HG02610 (cell line): ENCODE results near the gene REEP5.
"Not testable (repeated sequence)": the region's sequence is repeated elsewhere in the genome, so short reads cannot be mapped to it uniquely, and the experiment has no call there.

ENCODE experiments used
- ATAC-seq: cut with Tn5 transposase; IDR thresholded peaks from one replicate; pipeline ENCODE4 v1.9.1; 2021; ENCODE audit warnings: mild to moderate bottlenecking, moderate library complexity; ENCODE audit not compliant: unreplicated experiment

The REEP5 gene

GRCh38 chr5:112933651-112934365 is 11.8 kb upstream of the REEP5 start:
- ATAC-seq, result no peak

GRCh38 chr5:112933105-112933504 is 11.1 kb upstream of the REEP5 start:
- no peak for ATAC-seq

- ATAC-seq, result no peak
Measured at GRCh38 chr5:112931473-112931872, 9.4 kb upstream of the REEP5 start.

GRCh38 chr5:112930082-112930344 is 8.0 kb upstream of the REEP5 start:
- ATAC-seq, result peak; percentile 41

GRCh38 chr5:112929336-112930081 is 7.5 kb upstream of the REEP5 start:
- peak; percentile 66 for ATAC-seq

GRCh38 chr5:112923988-112924387 is 2.0 kb upstream of the REEP5 start:
- ATAC-seq, result no peak

- ATAC-seq, result peak; percentile 41
Measured at GRCh38 chr5:112923148-112923917, 1.3 kb upstream of the REEP5 start.

GRCh38 chr5:112921026-112921832 is 798 bp downstream of the REEP5 start:
- peak; percentile 33 for ATAC-seq

GRCh38 chr5:112919972-112920371 is 2.1 kb downstream of the REEP5 start:
- ATAC-seq, result no peak

GRCh38 chr5:112918679-112919078 is 3.3 kb downstream of the REEP5 start:
- ATAC-seq, result no peak

GRCh38 chr5:112918136-112918535 is 3.9 kb downstream of the REEP5 start:
- no peak for ATAC-seq

GRCh38 chr5:112917453-112917995 is 4.5 kb downstream of the REEP5 start:
- no peak for ATAC-seq

- no peak for ATAC-seq
Measured at GRCh38 chr5:112915831-112916230, 6.2 kb downstream of the REEP5 start.

GRCh38 chr5:112914584-112914983 is 7.4 kb downstream of the REEP5 start:
- no peak for ATAC-seq

- no peak for ATAC-seq
Measured at GRCh38 chr5:112910529-112910928, 11.5 kb downstream of the REEP5 start.

GRCh38 chr5:112908854-112909253 is 13.2 kb downstream of the REEP5 start:
- ATAC-seq, result no peak

GRCh38 chr5:112907166-112907631 is 14.8 kb downstream of the REEP5 start:
- ATAC-seq, result peak; percentile 47

- ATAC-seq, result peak; percentile 48
Measured at GRCh38 chr5:112906637-112907036, 15.4 kb downstream of the REEP5 start.

- ATAC-seq, result not testable (repeated sequence)
Measured at GRCh38 chr5:112904996-112905395, 17.0 kb downstream of the REEP5 start.

- ATAC-seq, result no peak
Measured at GRCh38 chr5:112902561-112902960, 19.5 kb downstream of the REEP5 start.

GRCh38 chr5:112895682-112896081 is 26.3 kb downstream of the REEP5 start:
- no peak for ATAC-seq
